G401 (cell line): ENCODE measurements around the gene ATP5F1D. TPM values are rescaled to one million over a fixed set of nuclear protein-coding genes. Genes with fewer than 3 reads are reported as not detected.

ENCODE experiments used
- total RNA-seq: library from RNA; depleted of rRNA; stranded (reverse); fragments of >200 nt; shearing (Covaris generic); gene quantifications from 2 replicates; pipeline ENCODE4 v1.2.3, GENCODE V29; 2014; rRNA removed

Gene ATP5F1D
- total RNA-seq, 1 experiment from 2014 or later = 61.3 TPM

Other genes starting within 250 kb of the ATP5F1D start
- gene GRIN3B, start 241.3 kb upstream of the ATP5F1D start, total RNA-seq = 0.74 and 3.5 TPM in 2 replicates
- gene TMEM259, start 220.6 kb upstream of the ATP5F1D start, total RNA-seq = 131 and 142 TPM in 2 replicates
- gene RNU6-2, start 220.2 kb upstream of the ATP5F1D start, total RNA-seq = not detected in 2 replicates
- 245 and 296 TPM in 2 replicates for gene CNN2, start 215.1 kb upstream of the ATP5F1D start, total RNA-seq
- 6.2 and 13.9 TPM in 2 replicates for gene ABCA7, start 201.6 kb upstream of the ATP5F1D start, total RNA-seq
- 126 and 134 TPM in 2 replicates for gene ARHGAP45, start 174.6 kb upstream of the ATP5F1D start, total RNA-seq
- gene POLR2E, start 146.4 kb upstream of the ATP5F1D start, total RNA-seq = 326 and 355 TPM in 2 replicates
- gene GPX4, start 137.8 kb upstream of the ATP5F1D start, total RNA-seq = 593 and 784 TPM in 2 replicates
- 22.3 and 25.1 TPM in 2 replicates for gene SBNO2, start 67.5 kb upstream of the ATP5F1D start, total RNA-seq
- 83.6 and 94.8 TPM in 2 replicates for gene STK11, start 36.0 kb upstream of the ATP5F1D start, total RNA-seq
- 3.6 and 5.6 TPM in 2 replicates for gene CBARP, start 3.7 kb upstream of the ATP5F1D start, total RNA-seq
- gene MIDN, start 6.8 kb downstream of the ATP5F1D start, total RNA-seq = 14.0 and 17.5 TPM in 2 replicates
- gene CIRBP, start 27.6 kb downstream of the ATP5F1D start, total RNA-seq = 196 and 215 TPM in 2 replicates
- gene FAM174C, start 33.8 kb downstream of the ATP5F1D start, total RNA-seq = 37.9 and 45.0 TPM in 2 replicates
- gene EFNA2, start 44.1 kb downstream of the ATP5F1D start, total RNA-seq = 0.31 and 1.3 TPM in 2 replicates
- gene NDUFS7, start 142.2 kb downstream of the ATP5F1D start, total RNA-seq = 123 TPM in 2 replicates
- 110 and 116 TPM in 2 replicates for gene GAMT, start 159.8 kb downstream of the ATP5F1D start, total RNA-seq
- 153 and 193 TPM in 2 replicates for gene DAZAP1, start 165.8 kb downstream of the ATP5F1D start, total RNA-seq
- 1,108 and 1,164 TPM in 2 replicates for gene RPS15, start 196.6 kb downstream of the ATP5F1D start, total RNA-seq
- gene APC2, start 208.4 kb downstream of the ATP5F1D start, total RNA-seq = 13.4 and 15.4 TPM in 2 replicates
- 86.7 and 90.0 TPM in 2 replicates for gene C19orf25, start 237.5 kb downstream of the ATP5F1D start, total RNA-seq
- 1.8 and 9.2 TPM in 2 replicates for gene PCSK4, start 248.6 kb downstream of the ATP5F1D start, total RNA-seq
- 18.4 and 20.6 TPM in 2 replicates for gene REEP6, start 249.4 kb downstream of the ATP5F1D start, total RNA-seq